Ovary (tissue), 1 donor: ENCODE results near the gene MSI2.

Source experiments
- EP300 ChIP-seq: sonication (generic); formaldehyde crosslinking; IDR thresholded peaks from one replicate; pipeline ENCODE4 v1.6.1; 2017; ENCODE audit warnings: antibody characterized with exemption
- POLR2A ChIP-seq: fragments of 450-650 bp; IDR thresholded peaks from one replicate; pipeline ENCODE4 v1.6.1; 2017; ENCODE audit warnings: antibody characterized with exemption, mild to moderate bottlenecking, moderate library complexity

- TF ChIP-seq POLR2A (no peak), EP300 (no peak)
Observed at GRCh38 chr17:57537524-57538410, 281.4 kb downstream of the MSI2 start.
